ENCODE measurements around the gene GPHN.

GRCh38 chr14:67195279-67195678 lies 687.3 kb downstream of the GPHN start:
- TF ChIP-seq CTCF (IDR thresholded peaks at IDR 0.05; ENCODE audit: low read length) (no peak), EZH2 (IDR thresholded peaks at IDR 0.05; ENCODE audit: borderline replicate concordance, low read length) (no peak)
